ENCODE measurements around the gene KCNIP4. TPM values are rescaled to one million over a fixed set of nuclear protein-coding genes. Genes with fewer than 3 reads are reported as not detected.

The KCNIP4 gene
- total RNA-seq, 1 experiment from 2014 or later: not detected

GRCh38 chr4:21728304-21728703 is 220.3 kb downstream of the KCNIP4 start:
- no peak for TF ChIP-seq CTCF (conservative IDR thresholded peaks at IDR 0.05)
- POLR2A ChIA-PET (ENCODE audit: unreplicated experiment): no interaction called here
- CTCF ChIA-PET: no interaction called here

GRCh38 chr4:21726255-21726815 is 222.2 kb downstream of the KCNIP4 start:
- Histone ChIP-seq H3K9me2 (ENCODE audit: insufficient read depth) (no peaks in the 10 kb centered on the region), H2AFZ (no peak overlapping the region), H3K4me2 (no peak overlapping the region), H3K4me1 (replicated peaks; ENCODE audit: insufficient read depth) (no peaks in the 10 kb centered on the region), H3K27ac (no peak overlapping the region), H3K4me3 (no peak overlapping the region), H3K36me3 (ENCODE audit: low read depth) (no peaks in the 10 kb centered on the region), H4K20me1 (ENCODE audit: insufficient read depth) (no peaks in the 10 kb centered on the region), H3K79me2 (ENCODE audit: low read depth) (no peaks in the 10 kb centered on the region), H3K27me3 (ENCODE audit: insufficient read depth, low read depth) (no peaks in the 10 kb centered on the region), H3K9me3 (ENCODE audit: insufficient read depth, low read depth) (no peaks in the 10 kb centered on the region), H3F3A (ENCODE audit: insufficient read depth, low read depth) (no peaks in the 10 kb centered on the region)
- intact Hi-C loops (cut with micrococcal nuclease; ENCODE audit: unreplicated experiment): no loop called here
- BruUV-seq (replicated peaks): no TSS peak
- ChIA-PET CTCF (no interaction called here), POLR2A (ENCODE audit: unreplicated experiment) (no interaction called here)
- no peak for DNase-seq
- TF ChIP-seq CTCF (conservative IDR thresholded peaks at IDR 0.05) (no peak), EZH2 (IDR thresholded peaks at IDR 0.05; ENCODE audit: low read depth) (no peak)

More at GRCh38 chr4:21728304-21728703, 220.3 kb downstream of the KCNIP4 start:
- no peaks in the 10 kb centered on the region for H3K4me1 ChIP-seq (replicated peaks; ENCODE audit: insufficient read depth)
- BruUV-seq (replicated peaks): no TSS peak
- H4K20me1 ChIP-seq (ENCODE audit: insufficient read depth): no peaks in the 10 kb centered on the region
- H3K27ac ChIP-seq: no peak overlapping the region
- H3K27me3 ChIP-seq (ENCODE audit: insufficient read depth, low read depth): no peaks in the 10 kb centered on the region
- no peak overlapping the region for H2AFZ ChIP-seq
- H3K4me2 ChIP-seq: no peak overlapping the region
- no peaks in the 10 kb centered on the region for H3K9me2 ChIP-seq (ENCODE audit: insufficient read depth)
- DNase-seq: no peak
- intact Hi-C loops (cut with micrococcal nuclease; ENCODE audit: unreplicated experiment): no loop called here
- H3K36me3 ChIP-seq (ENCODE audit: low read depth): no peaks in the 10 kb centered on the region
- no peaks in the 10 kb centered on the region for H3K79me2 ChIP-seq (ENCODE audit: low read depth)
- no peak overlapping the region for H3K4me3 ChIP-seq
- H3K9me3 ChIP-seq (ENCODE audit: insufficient read depth, low read depth): no peaks in the 10 kb centered on the region
- no peaks in the 10 kb centered on the region for H3F3A ChIP-seq (ENCODE audit: insufficient read depth, low read depth)

GRCh38 chr4:21722157-21722839 is 226.3 kb downstream of the KCNIP4 start:
- H3K4me1 ChIP-seq (replicated peaks; ENCODE audit: insufficient read depth): no peaks in the 10 kb centered on the region
- no peak overlapping the region for H2AFZ ChIP-seq
- H3K27ac ChIP-seq: no peak overlapping the region
- TF ChIP-seq EZH2 (IDR thresholded peaks at IDR 0.05; ENCODE audit: low read depth) (no peak), CTCF (conservative IDR thresholded peaks at IDR 0.05) (no peak)
- DNase-seq: no peak
- no TSS peak for BruUV-seq (replicated peaks)
- no peaks in the 10 kb centered on the region for H3K79me2 ChIP-seq (ENCODE audit: low read depth)
- no peaks in the 10 kb centered on the region for H3F3A ChIP-seq (ENCODE audit: insufficient read depth, low read depth)
- no peaks in the 10 kb centered on the region for H3K9me2 ChIP-seq (ENCODE audit: insufficient read depth)
- intact Hi-C loops (cut with micrococcal nuclease; ENCODE audit: unreplicated experiment): no loop called here
- no peaks in the 10 kb centered on the region for H3K9me3 ChIP-seq (ENCODE audit: insufficient read depth, low read depth)
- no peaks in the 10 kb centered on the region for H3K36me3 ChIP-seq (ENCODE audit: low read depth)
- H3K4me2 ChIP-seq: no peak overlapping the region
- H4K20me1 ChIP-seq (ENCODE audit: insufficient read depth): no peaks in the 10 kb centered on the region
- POLR2A ChIA-PET (ENCODE audit: unreplicated experiment): no interaction called here
- H3K4me3 ChIP-seq: no peak overlapping the region
- CTCF ChIA-PET: no interaction called here
- no peaks in the 10 kb centered on the region for H3K27me3 ChIP-seq (ENCODE audit: insufficient read depth, low read depth)
